Cardiac muscle cell (in vitro differentiated cells and primary cell): ENCODE measurements around the gene ERBIN. TPM values are rescaled to one million over a fixed set of nuclear protein-coding genes. Genes with fewer than 3 reads are reported as not detected.

Experiments used
- DNase-seq, 2 donors: peaks; one replicate each; pipeline versions ENCODE4 v3.0.0 to v3.0.0-alpha.2; 2010 to 2017; ENCODE audit warnings: low read depth in 1 of 2, low spot score in 1 of 2
- H3K27ac ChIP-seq: fragments of 200-600 bp; sonication (generic); 2 replicates; pipeline ENCODE4 v1.5.1; 2016
- H3K27me3 ChIP-seq: fragments of 200-600 bp; sonication (generic); 2 replicates; pipeline ENCODE4 v1.6.0; 2016; ENCODE audit warnings: control low read depth
- H3K36me3 ChIP-seq: fragments of 200-600 bp; sonication (generic); 2 replicates; pipeline ENCODE4 v1.5.1; 2016; ENCODE audit warnings: control low read depth
- H3K4me1 ChIP-seq: fragments of 200-600 bp; sonication (generic); 2 replicates; pipeline ENCODE4 v1.8.1; 2017; ENCODE audit warnings: low read depth, mild to moderate bottlenecking, mixed run types
- H3K4me3 ChIP-seq: fragments of 200-600 bp; sonication (generic); 2 replicates; pipeline ENCODE4 v1.5.1; 2016; ENCODE audit warnings: mild to moderate bottlenecking
- H3K9me3 ChIP-seq: fragments of 200-600 bp; sonication (generic); 2 replicates; pipeline ENCODE4 v1.5.1; 2017; ENCODE audit warnings: low read depth, mild to moderate bottlenecking, control low read depth
- CTCF ChIP-seq: IDR thresholded peaks from 2 replicates; pipeline ENCODE4 v1.5.1; 2012; ENCODE audit warnings: low read depth, mild to moderate bottlenecking, low read length
- polyA plus RNA-seq: library from polyadenylated mRNA; unstranded; fragments of >200 nt; fragmentation: Nextera tagmentation; extraction: Ambion mirVana; gene quantifications from 2 replicates; pipeline ENCODE4 v1.2.1, GENCODE V29; 2016
- total RNA-seq: library from RNA; depleted of rRNA; stranded (reverse); fragments of >200 nt; gene quantifications from 2 replicates; pipeline ENCODE4 v1.2.3, GENCODE V29; 2016

Gene ERBIN
- total and polyA plus RNA-seq, 2 experiments from 2014 or later, result 22.3 to 35.1 TPM

GRCh38 chr5:66015196-66015960 is 89.0 kb downstream of the ERBIN start:
- no peak overlapping the region for H3K27ac ChIP-seq
- peak in 1 of 2 donors; percentile 19 for DNase-seq
- no peak for TF ChIP-seq CTCF
- H3K27me3 ChIP-seq, result no peaks in the 10 kb centered on the region
- no peaks in the 10 kb centered on the region for H3K9me3 ChIP-seq
- no peaks in the 10 kb centered on the region for H3K4me1 ChIP-seq
- H3K36me3 ChIP-seq, result peaks cover 15% of the 10 kb centered on the region
- no peak overlapping the region for H3K4me3 ChIP-seq

GRCh38 chr5:66021585-66021984 is 95.2 kb downstream of the ERBIN start:
- H3K4me1 ChIP-seq, result no peaks in the 10 kb centered on the region
- no peak for DNase-seq
- H3K27ac ChIP-seq, result no peak overlapping the region
- no peaks in the 10 kb centered on the region for H3K9me3 ChIP-seq
- H3K27me3 ChIP-seq, result no peaks in the 10 kb centered on the region
- TF ChIP-seq CTCF, result no peak
- H3K36me3 ChIP-seq, result peaks cover 24% of the 10 kb centered on the region
- H3K4me3 ChIP-seq, result no peak overlapping the region

- DNase-seq, result no peak
- peaks cover 56% of the 10 kb centered on the region for H3K36me3 ChIP-seq
- no peak overlapping the region for H3K27ac ChIP-seq
- TF ChIP-seq CTCF, result no peak
- H3K4me1 ChIP-seq, result no peaks in the 10 kb centered on the region
- no peaks in the 10 kb centered on the region for H3K9me3 ChIP-seq
- H3K4me3 ChIP-seq, result no peak overlapping the region
- no peaks in the 10 kb centered on the region for H3K27me3 ChIP-seq
Measured at GRCh38 chr5:66039296-66039695, 112.9 kb downstream of the ERBIN start.

GRCh38 chr5:66039701-66040100 is 113.3 kb downstream of the ERBIN start:
- H3K27ac ChIP-seq, result no peak overlapping the region
- no peak for TF ChIP-seq CTCF
- no peaks in the 10 kb centered on the region for H3K9me3 ChIP-seq
- H3K4me3 ChIP-seq, result no peak overlapping the region
- peaks cover 57% of the 10 kb centered on the region for H3K36me3 ChIP-seq
- no peak for DNase-seq
- no peaks in the 10 kb centered on the region for H3K4me1 ChIP-seq
- no peaks in the 10 kb centered on the region for H3K27me3 ChIP-seq

- no peak overlapping the region for H3K4me3 ChIP-seq
- no peaks in the 10 kb centered on the region for H3K9me3 ChIP-seq
- H3K4me1 ChIP-seq, result no peaks in the 10 kb centered on the region
- no peak for DNase-seq
- no peak overlapping the region for H3K27ac ChIP-seq
- no peaks in the 10 kb centered on the region for H3K27me3 ChIP-seq
- no peak for TF ChIP-seq CTCF
- peaks cover 64% of the 10 kb centered on the region for H3K36me3 ChIP-seq
Measured at GRCh38 chr5:66041627-66042026, 115.3 kb downstream of the ERBIN start.
